GM12891 (cell line): Measurements from ENCODE around the gene ARHGAP6.

Source experiments
- PAX5 ChIP-seq: IDR thresholded peaks from 2 replicates; pipeline ENCODE4 v1.6.1; 2011; ENCODE audit warnings: low read length, moderate library complexity, mild to moderate bottlenecking; ENCODE audit not compliant: insufficient read depth, severe bottlenecking
- POLR2A ChIP-seq: IDR thresholded peaks from 2 replicates; pipeline ENCODE4 v1.6.1; 2011; ENCODE audit warnings: low read depth, low read length, control low read depth
- POLR2AphosphoS5 ChIP-seq: IDR thresholded peaks from 2 replicates; pipeline ENCODE4 v1.6.1; 2011; ENCODE audit warnings: low read depth, low read length, control low read depth
- POU2F2 ChIP-seq: IDR thresholded peaks from 2 replicates; pipeline ENCODE4 v1.6.1; 2011; ENCODE audit warnings: low read depth, mild to moderate bottlenecking, control low read depth, low read length, moderate library complexity
- SPI1 ChIP-seq: IDR thresholded peaks from 2 replicates; pipeline ENCODE4 v1.6.1; 2011; ENCODE audit warnings: low read depth, low read length, control low read depth
- TAF1 ChIP-seq: IDR thresholded peaks from 2 replicates; pipeline ENCODE4 v1.6.1; 2011; ENCODE audit warnings: low read depth, low read length, control low read depth

DNA sequence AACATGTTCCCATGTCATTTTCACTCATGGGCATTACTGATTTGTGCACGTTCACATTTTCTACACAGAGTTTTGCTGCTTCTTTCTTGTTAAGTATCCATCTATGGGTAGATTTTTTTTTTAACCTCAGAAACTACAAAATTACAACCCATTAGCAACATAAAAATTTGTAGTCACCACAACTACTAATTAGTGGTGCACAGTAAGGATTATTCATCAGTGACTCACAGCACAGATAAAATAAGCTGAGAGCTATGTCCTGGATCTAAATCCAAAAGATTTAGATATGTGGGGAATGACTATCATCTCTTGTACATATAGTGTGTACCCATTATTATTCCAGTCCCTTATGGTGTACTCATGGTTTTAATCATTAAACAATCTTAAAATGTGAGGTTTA, 392.2 kb downstream of the ARHGAP6 start:
- TF ChIP-seq POLR2A (no peak), POLR2AphosphoS5 (no peak), SPI1 (no peak), PAX5 (no peak), TAF1 (no peak), POU2F2 (no peak)
